Activated CD4-positive, alpha-beta T cell treated with anti-CD3 and anti-CD28 coated beads for 48 hours (primary cell): ENCODE measurements around the gene SLC6A6.
"Not testable (repeated sequence)": the region's sequence is repeated elsewhere in the genome, so short reads cannot be mapped to it uniquely, and the experiment has no call there.

Experiments
- DNase-seq: peaks from one replicate; pipeline ENCODE4 v3.0.0-alpha.2; 2020

The SLC6A6 gene

GRCh38 chr3:14401692-14402303, 608 bp upstream of the SLC6A6 start:
- DNase-seq: no peak

GRCh38 chr3:14403619-14404155, 1.3 kb downstream of the SLC6A6 start:
- DNase-seq: peak; percentile 9

- no peak for DNase-seq
Measured at GRCh38 chr3:14404186-14404585, 1.8 kb downstream of the SLC6A6 start.

- no peak for DNase-seq
Measured at GRCh38 chr3:14404631-14405359, 2.4 kb downstream of the SLC6A6 start.

- no peak for DNase-seq
Measured at GRCh38 chr3:14405360-14406238, 3.2 kb downstream of the SLC6A6 start.

GRCh38 chr3:14406336-14406735, 3.9 kb downstream of the SLC6A6 start:
- DNase-seq: no peak

GRCh38 chr3:14406766-14407165, 4.4 kb downstream of the SLC6A6 start:
- no peak for DNase-seq

GRCh38 chr3:14407203-14407602, 4.8 kb downstream of the SLC6A6 start:
- DNase-seq: no peak

- DNase-seq: not testable (repeated sequence)
Measured at GRCh38 chr3:14409779-14410063, 7.3 kb downstream of the SLC6A6 start.

- DNase-seq: no peak
Measured at GRCh38 chr3:14410106-14410502, 7.7 kb downstream of the SLC6A6 start.

GRCh38 chr3:14410503-14411165, 8.2 kb downstream of the SLC6A6 start:
- DNase-seq: peak; percentile 59

- DNase-seq: no peak
Measured at GRCh38 chr3:14411166-14411526, 8.7 kb downstream of the SLC6A6 start.

- DNase-seq: no peak
Measured at GRCh38 chr3:14411988-14412387, 9.6 kb downstream of the SLC6A6 start.

- no peak for DNase-seq
Measured at GRCh38 chr3:14412831-14413380, 10.5 kb downstream of the SLC6A6 start.

GRCh38 chr3:14413381-14414071, 11.1 kb downstream of the SLC6A6 start:
- DNase-seq: no peak

GRCh38 chr3:14414846-14415464, 12.5 kb downstream of the SLC6A6 start:
- no peak for DNase-seq

GRCh38 chr3:14415501-14415900, 13.1 kb downstream of the SLC6A6 start:
- DNase-seq: no peak

GRCh38 chr3:14416453-14416852, 14.0 kb downstream of the SLC6A6 start:
- DNase-seq: no peak

- no peak for DNase-seq
Measured at GRCh38 chr3:14418296-14419250, 16.2 kb downstream of the SLC6A6 start.
